HCT116 (cell line): Measurements from ENCODE around the gene TNNC1. TPM values are rescaled to one million over a fixed set of nuclear protein-coding genes. Genes with fewer than 3 reads are reported as not detected.

Source experiments
- ATAC-seq: fragments of 200-7000 bp; cut with Tn5 transposase; 2 replicates; pipeline ENCODE4 v1.9.1; 2020; ENCODE audit warnings: mild to moderate bottlenecking, moderate library complexity
- BruUV-seq: library from RNA; stranded (reverse); fragments of 400-500 nt; replicated peaks from 2 replicates; lab custom pipeline; 2021; lab: Mats Ljungman, UMichigan
- CTCF ChIA-PET: fragments of 300-600 bp; sonication (Branson Sonifier 250); formaldehyde crosslinking; loops from one replicate; lab custom pipeline; 2021; ENCODE audit warnings: antibody characterized with exemption; lab: Charles Lee
- POLR2A ChIA-PET: fragments of 300-600, 350-600 bp; sonication (Branson Sonifier 250); formaldehyde crosslinking; loops from one replicate; lab custom pipeline; 2021; ENCODE audit warnings: antibody characterized with exemption; lab: Charles Lee
- RAD21 ChIA-PET, 2 experiments: fragments of 300-600 bp; sonication (Branson Sonifier 250); formaldehyde crosslinking; loops; one replicate each; lab custom pipeline; 2023; ENCODE audit warnings: low total read pairs in 2 of 2; ENCODE audit not compliant: uncharacterized antibody in 2 of 2, unreplicated experiment in 2 of 2, low non-redundant PET in 1 of 2; lab: Charles Lee
- DNase-seq: peaks from one replicate; pipeline ENCODE4 v3.0.0-alpha.2; 2010; ENCODE audit warnings: low read depth, low spot score
- H2AFZ ChIP-seq: fragments of 200-600 bp; shearing (Covaris generic), sonication (generic); 2 replicates; pipeline ENCODE4 v1.6.1; 2017; ENCODE audit warnings: low read depth, mixed run types, mixed read lengths, antibody characterized with exemption, low read length; ENCODE audit not compliant: poor library complexity, severe bottlenecking
- H3K27ac ChIP-seq: 2 replicates; pipeline ENCODE4 v1.5.1; 2012; ENCODE audit warnings: low read depth, low read length
- H3K27me3 ChIP-seq: fragments of 200-600 bp; sonication (generic); 2 replicates; pipeline ENCODE4 v1.6.1; 2016; ENCODE audit warnings: mixed run types, low read length, mixed read lengths; ENCODE audit not compliant: insufficient read depth
- H3K36me3 ChIP-seq, 2 experiments: fragments of 200-500 bp in 1 of 2; fragments of 200-600 bp in 1 of 2; sonication (Bioruptor generic) in 1 of 2; sonication (generic) in 1 of 2; 2 replicates each; pipeline versions ENCODE4 v1.5.1 to v1.6.1; 2014 to 2016; ENCODE audit warnings: low read length in 2 of 2, inconsistent platforms in 1 of 2, mixed read lengths in 1 of 2, mixed run types in 1 of 2; ENCODE audit not compliant: insufficient read depth in 2 of 2, control insufficient read depth in 1 of 2
- H3K4me1 ChIP-seq, 2 experiments: fragments of 200-600 bp in 1 of 2; sonication (generic) in 1 of 2; 2 replicates each; pipeline versions ENCODE4 v1.5.1 to v1.6.1; 2012 to 2017; ENCODE audit warnings: low read length in 2 of 2, inconsistent platforms in 1 of 2, mild to moderate bottlenecking in 1 of 2, mixed read lengths in 1 of 2, mixed run types in 1 of 2, moderate library complexity in 1 of 2; ENCODE audit not compliant: insufficient read depth in 2 of 2, control insufficient read depth in 1 of 2
- H3K4me2 ChIP-seq: fragments of 200-600 bp; sonication (generic); 2 replicates; pipeline ENCODE4 v1.6.1; 2017; ENCODE audit warnings: mixed run types, low read length, mixed read lengths
- H3K4me3 ChIP-seq, 2 experiments: fragments of 200-600 bp in 1 of 2; sonication (generic) in 1 of 2; replicated peaks in 1 of 2; 2 replicates each; pipeline ENCODE4 v1.5.1; 2011 to 2016; ENCODE audit warnings: low read length in 2 of 2, control low read depth in 1 of 2, low read depth in 1 of 2, mild to moderate bottlenecking in 1 of 2, mixed read lengths in 1 of 2, mixed run types in 1 of 2
- H3K79me2 ChIP-seq: fragments of 200-600 bp; sonication (generic); 2 replicates; pipeline ENCODE4 v1.6.1; 2017; ENCODE audit warnings: mild to moderate bottlenecking, mixed run types, low read length, moderate library complexity, mixed read lengths; ENCODE audit not compliant: insufficient read depth
- H3K9ac ChIP-seq: fragments of 200-600 bp; sonication (generic); 2 replicates; pipeline ENCODE4 v1.6.1; 2016; ENCODE audit warnings: low read length, mixed read lengths
- H3K9me2 ChIP-seq: fragments of 200-600 bp; sonication (generic), shearing (Covaris generic); 2 replicates; pipeline ENCODE4 v1.6.1; 2017; ENCODE audit warnings: mixed run types, mild to moderate bottlenecking, moderate library complexity; ENCODE audit not compliant: insufficient read depth
- H3K9me3 ChIP-seq, 2 experiments: fragments of 200-500 bp in 1 of 2; fragments of 200-600 bp in 1 of 2; sonication (Bioruptor generic) in 1 of 2; sonication (generic) in 1 of 2; 2 replicates each; pipeline ENCODE4 v1.6.1; 2014 to 2017; ENCODE audit warnings: low read length in 2 of 2, mixed read lengths in 2 of 2, inconsistent platforms in 1 of 2, low read depth in 1 of 2, mild to moderate bottlenecking in 1 of 2, mixed run types in 1 of 2, moderate library complexity in 1 of 2; ENCODE audit not compliant: control insufficient read depth in 1 of 2, insufficient read depth in 1 of 2
- H4K20me1 ChIP-seq: fragments of 200-600 bp; sonication (generic), shearing (Covaris generic); 2 replicates; pipeline ENCODE4 v1.6.1; 2017; ENCODE audit warnings: mixed run types, mild to moderate bottlenecking, moderate library complexity; ENCODE audit not compliant: insufficient read depth
- EGR1 ChIP-seq: IDR thresholded peaks from 2 replicates; pipeline ENCODE4 v1.6.1; 2012; ENCODE audit warnings: low read depth
- ELF1 ChIP-seq: IDR thresholded peaks from 2 replicates; pipeline ENCODE4 v1.6.1; 2012; ENCODE audit warnings: low read depth, borderline replicate concordance
- EZH2 ChIP-seq: fragments of 200-600 bp; sonication (generic); IDR thresholded peaks from 2 replicates; pipeline ENCODE4 v1.6.1; 2017; ENCODE audit warnings: antibody characterized with exemption, mixed run types
- FOSL1 ChIP-seq: IDR thresholded peaks from 2 replicates; pipeline ENCODE4 v1.6.1; 2012; ENCODE audit warnings: low read depth
- POLR2A ChIP-seq: IDR thresholded peaks from 2 replicates; pipeline ENCODE4 v1.7.0; 2011; ENCODE audit warnings: borderline replicate concordance; ENCODE audit not compliant: insufficient read depth, insufficient read length; ENCODE audit errors: extremely low read depth
- SP1 ChIP-seq: IDR thresholded peaks from 2 replicates; pipeline ENCODE4 v1.6.1; 2012; ENCODE audit warnings: low read depth
- TCF7L2 ChIP-seq: IDR thresholded peaks from 2 replicates; pipeline ENCODE4 v1.7.0; 2011; ENCODE audit warnings: borderline replicate concordance, inconsistent platforms; ENCODE audit not compliant: insufficient read depth, insufficient read length; ENCODE audit errors: extremely low read depth
- YY1 ChIP-seq: IDR thresholded peaks from 2 replicates; pipeline ENCODE4 v1.6.1; 2011; ENCODE audit warnings: low read length, low read depth, moderate library complexity, mild to moderate bottlenecking; ENCODE audit not compliant: insufficient replicate concordance; ENCODE audit errors: extremely low read depth
- ZFX ChIP-seq: fragments of 450-650 bp; IDR thresholded peaks from 2 replicates; pipeline ENCODE4 v1.6.1; 2017
- intact Hi-C: fragments of 100-400 bp; cut with micrococcal nuclease; formaldehyde crosslinking; loops from 2 replicates; pipeline ENCODE4 v1.10.0; 2022
- total RNA-seq: library from RNA; stranded (reverse); gene quantifications from one replicate; pipeline ENCODE4 v1.2.1, GENCODE V29; 2021; ENCODE audit not compliant: unreplicated experiment
- TF ChIP-seq, protein P1 (sequence below): IDR thresholded peaks from 2 replicates; pipeline ENCODE4 v1.6.1; 2012; ENCODE audit warnings: low read depth
- TF ChIP-seq, protein P2 (sequence below): IDR thresholded peaks from 2 replicates; pipeline ENCODE4 v1.6.1; 2011; ENCODE audit warnings: mild to moderate bottlenecking, low read length, moderate library complexity; ENCODE audit not compliant: insufficient replicate concordance; ENCODE audit errors: extremely low read depth
- TF ChIP-seq, protein P3 (sequence below), 3 experiments: fragments of 200-600 bp in 1 of 3; sonication (generic) in 1 of 3; IDR thresholded peaks in 2 of 3; conservative IDR thresholded peaks in 1 of 3; 2 replicates each; pipeline ENCODE4 v1.5.1; 2012 to 2017; ENCODE audit warnings: low read depth in 2 of 3, low read length in 2 of 3, antibody characterized with exemption in 1 of 3, borderline replicate concordance in 1 of 3, control low read depth in 1 of 3, mild to moderate bottlenecking in 1 of 3, mixed read lengths in 1 of 3, mixed run types in 1 of 3, moderate library complexity in 1 of 3; ENCODE audit not compliant: insufficient read depth in 1 of 3

Gene TNNC1
- total RNA-seq, 1 experiment from 2014 or later = 2.2 TPM

DNA sequence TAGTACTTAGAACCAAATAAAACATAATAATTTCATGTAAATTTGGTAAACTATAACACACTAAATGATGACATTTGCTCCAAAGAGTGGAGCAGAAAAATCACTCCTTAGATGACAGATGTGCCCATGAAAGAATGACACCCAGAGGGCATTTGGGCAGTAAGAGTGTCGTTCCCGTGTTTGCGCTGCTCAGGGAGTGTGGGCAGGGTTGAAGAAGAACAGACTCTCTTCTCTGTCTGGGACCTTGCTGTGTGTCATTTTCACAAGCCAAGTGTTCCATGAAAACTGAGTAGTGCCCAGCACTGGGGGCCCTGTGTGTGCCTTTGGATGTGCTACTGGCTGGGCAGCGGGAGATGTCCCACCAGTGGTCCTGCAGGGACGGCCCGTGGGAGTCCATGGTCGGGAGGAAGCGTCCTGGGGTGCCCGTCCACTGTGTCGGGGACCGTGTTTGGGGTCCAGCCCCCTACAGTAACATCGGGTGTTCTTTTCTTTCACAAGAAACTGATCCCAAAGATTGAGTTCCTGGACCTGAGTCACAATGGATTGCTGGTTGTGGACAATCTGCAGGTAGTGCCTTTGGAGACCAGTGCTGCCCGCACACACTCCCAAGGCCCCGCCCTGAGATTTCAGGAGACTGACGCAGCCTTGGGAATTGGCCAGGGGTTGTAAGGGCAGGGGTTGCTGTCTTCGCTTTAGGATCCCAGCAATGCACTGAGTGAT, 23.4 kb upstream of the TNNC1 start:
- TF ChIP-seq EZH2 = no peak
- TF ChIP-seq FOSL1 = no peak
- no peak for TF ChIP-seq ZFX
- TF ChIP-seq SP1 = no peak
- TF ChIP-seq TCF7L2 = no peak
- TF ChIP-seq ELF1 = no peak
- TF ChIP-seq, protein P1, sequence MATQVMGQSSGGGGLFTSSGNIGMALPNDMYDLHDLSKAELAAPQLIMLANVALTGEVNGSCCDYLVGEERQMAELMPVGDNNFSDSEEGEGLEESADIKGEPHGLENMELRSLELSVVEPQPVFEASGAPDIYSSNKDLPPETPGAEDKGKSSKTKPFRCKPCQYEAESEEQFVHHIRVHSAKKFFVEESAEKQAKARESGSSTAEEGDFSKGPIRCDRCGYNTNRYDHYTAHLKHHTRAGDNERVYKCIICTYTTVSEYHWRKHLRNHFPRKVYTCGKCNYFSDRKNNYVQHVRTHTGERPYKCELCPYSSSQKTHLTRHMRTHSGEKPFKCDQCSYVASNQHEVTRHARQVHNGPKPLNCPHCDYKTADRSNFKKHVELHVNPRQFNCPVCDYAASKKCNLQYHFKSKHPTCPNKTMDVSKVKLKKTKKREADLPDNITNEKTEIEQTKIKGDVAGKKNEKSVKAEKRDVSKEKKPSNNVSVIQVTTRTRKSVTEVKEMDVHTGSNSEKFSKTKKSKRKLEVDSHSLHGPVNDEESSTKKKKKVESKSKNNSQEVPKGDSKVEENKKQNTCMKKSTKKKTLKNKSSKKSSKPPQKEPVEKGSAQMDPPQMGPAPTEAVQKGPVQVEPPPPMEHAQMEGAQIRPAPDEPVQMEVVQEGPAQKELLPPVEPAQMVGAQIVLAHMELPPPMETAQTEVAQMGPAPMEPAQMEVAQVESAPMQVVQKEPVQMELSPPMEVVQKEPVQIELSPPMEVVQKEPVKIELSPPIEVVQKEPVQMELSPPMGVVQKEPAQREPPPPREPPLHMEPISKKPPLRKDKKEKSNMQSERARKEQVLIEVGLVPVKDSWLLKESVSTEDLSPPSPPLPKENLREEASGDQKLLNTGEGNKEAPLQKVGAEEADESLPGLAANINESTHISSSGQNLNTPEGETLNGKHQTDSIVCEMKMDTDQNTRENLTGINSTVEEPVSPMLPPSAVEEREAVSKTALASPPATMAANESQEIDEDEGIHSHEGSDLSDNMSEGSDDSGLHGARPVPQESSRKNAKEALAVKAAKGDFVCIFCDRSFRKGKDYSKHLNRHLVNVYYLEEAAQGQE = no peak
- TF ChIP-seq, protein P2, sequence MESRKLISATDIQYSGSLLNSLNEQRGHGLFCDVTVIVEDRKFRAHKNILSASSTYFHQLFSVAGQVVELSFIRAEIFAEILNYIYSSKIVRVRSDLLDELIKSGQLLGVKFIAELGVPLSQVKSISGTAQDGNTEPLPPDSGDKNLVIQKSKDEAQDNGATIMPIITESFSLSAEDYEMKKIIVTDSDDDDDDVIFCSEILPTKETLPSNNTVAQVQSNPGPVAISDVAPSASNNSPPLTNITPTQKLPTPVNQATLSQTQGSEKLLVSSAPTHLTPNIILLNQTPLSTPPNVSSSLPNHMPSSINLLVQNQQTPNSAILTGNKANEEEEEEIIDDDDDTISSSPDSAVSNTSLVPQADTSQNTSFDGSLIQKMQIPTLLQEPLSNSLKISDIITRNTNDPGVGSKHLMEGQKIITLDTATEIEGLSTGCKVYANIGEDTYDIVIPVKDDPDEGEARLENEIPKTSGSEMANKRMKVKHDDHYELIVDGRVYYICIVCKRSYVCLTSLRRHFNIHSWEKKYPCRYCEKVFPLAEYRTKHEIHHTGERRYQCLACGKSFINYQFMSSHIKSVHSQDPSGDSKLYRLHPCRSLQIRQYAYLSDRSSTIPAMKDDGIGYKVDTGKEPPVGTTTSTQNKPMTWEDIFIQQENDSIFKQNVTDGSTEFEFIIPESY = no peak
- TF ChIP-seq YY1 = no peak
- no peak for TF ChIP-seq POLR2A
- TF ChIP-seq, protein P3, sequence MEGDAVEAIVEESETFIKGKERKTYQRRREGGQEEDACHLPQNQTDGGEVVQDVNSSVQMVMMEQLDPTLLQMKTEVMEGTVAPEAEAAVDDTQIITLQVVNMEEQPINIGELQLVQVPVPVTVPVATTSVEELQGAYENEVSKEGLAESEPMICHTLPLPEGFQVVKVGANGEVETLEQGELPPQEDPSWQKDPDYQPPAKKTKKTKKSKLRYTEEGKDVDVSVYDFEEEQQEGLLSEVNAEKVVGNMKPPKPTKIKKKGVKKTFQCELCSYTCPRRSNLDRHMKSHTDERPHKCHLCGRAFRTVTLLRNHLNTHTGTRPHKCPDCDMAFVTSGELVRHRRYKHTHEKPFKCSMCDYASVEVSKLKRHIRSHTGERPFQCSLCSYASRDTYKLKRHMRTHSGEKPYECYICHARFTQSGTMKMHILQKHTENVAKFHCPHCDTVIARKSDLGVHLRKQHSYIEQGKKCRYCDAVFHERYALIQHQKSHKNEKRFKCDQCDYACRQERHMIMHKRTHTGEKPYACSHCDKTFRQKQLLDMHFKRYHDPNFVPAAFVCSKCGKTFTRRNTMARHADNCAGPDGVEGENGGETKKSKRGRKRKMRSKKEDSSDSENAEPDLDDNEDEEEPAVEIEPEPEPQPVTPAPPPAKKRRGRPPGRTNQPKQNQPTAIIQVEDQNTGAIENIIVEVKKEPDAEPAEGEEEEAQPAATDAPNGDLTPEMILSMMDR (IDR thresholded peaks at IDR 0.05 in 2 of 3, conservative IDR thresholded peaks at IDR 0.05 in 1 of 3; ENCODE audit: borderline replicate concordance in 1 of 3, insufficient read depth in 1 of 3, low read depth in 2 of 3, low read length in 2 of 3) = no peak
- TF ChIP-seq EGR1 = no peak
- ATAC-seq (no peak), DNase-seq (no peak)
- ChIA-PET POLR2A (no interaction called here), RAD21 (no interaction called here), CTCF (no interaction called here)
- peaks cover 3% of the 10 kb centered on the region; the same call in 1 of the 2 replicates for H3K79me2 ChIP-seq
- H4K20me1 ChIP-seq = no peaks in the 10 kb centered on the region
- H3K9ac ChIP-seq = no peak overlapping the region
- no peak overlapping the region for H3K4me3 ChIP-seq
- H3K9me3 ChIP-seq = no peaks in the 10 kb centered on the region
- no peaks in the 10 kb centered on the region for H3K9me2 ChIP-seq
- BruUV-seq = no TSS peak
- no peak overlapping the region for H2AFZ ChIP-seq
- no peak overlapping the region for H3K4me2 ChIP-seq
- intact Hi-C loops = loop anchor here (10.0 kb wide), 1 partner anchor 598 kb away; no protein-coding TSS in a partner anchor
- no peaks in the 10 kb centered on the region for H3K27me3 ChIP-seq
- peaks cover 54 to 55% of the 10 kb centered on the region in 2 experiments for H3K36me3 ChIP-seq
- H3K27ac ChIP-seq = no peak overlapping the region
- H3K4me1 ChIP-seq = no peaks in the 10 kb centered on the region
